Effector memory CD4-positive, alpha-beta T cell (primary cell): ENCODE data around the gene OR9A4.

Source experiments
- DNase-seq, 3 donors: peaks; one replicate each; pipeline ENCODE4 v3.0.0-alpha.2; 2020
- H3K27ac ChIP-seq: 2 replicates; pipeline ENCODE4 v1.7.0; 2013; ENCODE audit warnings: mild to moderate bottlenecking, low read length, moderate library complexity; ENCODE audit not compliant: insufficient read depth, poor library complexity, severe bottlenecking
- H3K27me3 ChIP-seq: replicated peaks from 2 replicates; pipeline ENCODE4 v1.7.0; 2013; ENCODE audit warnings: mild to moderate bottlenecking, low read length; ENCODE audit not compliant: insufficient read depth, control insufficient read depth, poor library complexity, severe bottlenecking
- H3K36me3 ChIP-seq: 2 replicates; pipeline ENCODE4 v1.7.0; 2013; ENCODE audit warnings: mild to moderate bottlenecking, low read length, moderate library complexity; ENCODE audit not compliant: control insufficient read depth, insufficient read depth
- H3K4me1 ChIP-seq: 2 replicates; pipeline ENCODE4 v1.7.0; 2013; ENCODE audit warnings: low read length, mild to moderate bottlenecking; ENCODE audit not compliant: control insufficient read depth, insufficient read depth, poor library complexity, severe bottlenecking
- H3K4me3 ChIP-seq: 2 replicates; pipeline ENCODE4 v1.7.0; 2013; ENCODE audit warnings: low read length, low read depth, mild to moderate bottlenecking; ENCODE audit not compliant: insufficient read depth, poor library complexity, severe bottlenecking
- H3K9me3 ChIP-seq: 2 replicates; pipeline ENCODE4 v1.7.0; 2013; ENCODE audit warnings: mild to moderate bottlenecking, low read length, moderate library complexity; ENCODE audit not compliant: control insufficient read depth

Gene OR9A4

DNA sequence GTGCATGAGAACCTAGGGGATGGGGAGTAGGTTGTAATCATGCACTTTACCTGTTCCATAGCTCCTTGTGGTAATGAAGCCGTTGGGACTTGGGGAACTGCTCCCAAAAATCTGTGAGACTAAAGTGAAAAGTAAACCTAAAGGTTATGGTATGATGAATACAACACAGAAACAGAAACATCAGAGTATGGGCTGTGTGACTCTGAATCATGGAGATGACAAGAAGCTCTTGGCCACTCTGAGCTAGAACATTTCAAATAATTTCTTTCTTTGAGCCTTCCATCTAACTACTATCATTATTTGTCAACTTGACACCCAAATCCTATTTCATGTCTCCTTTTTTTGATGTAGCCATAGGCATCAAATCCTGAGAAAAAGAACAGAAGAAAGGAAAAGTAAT is 27.6 kb downstream of the OR9A4 start:
- no peaks in the 10 kb centered on the region for H3K27me3 ChIP-seq
- H3K4me1 ChIP-seq = no peaks in the 10 kb centered on the region
- DNase-seq = no peak
- no peak overlapping the region for H3K27ac ChIP-seq
- no peaks in the 10 kb centered on the region for H3K36me3 ChIP-seq
- no peak overlapping the region for H3K4me3 ChIP-seq
- H3K9me3 ChIP-seq = no peaks in the 10 kb centered on the region

DNA sequence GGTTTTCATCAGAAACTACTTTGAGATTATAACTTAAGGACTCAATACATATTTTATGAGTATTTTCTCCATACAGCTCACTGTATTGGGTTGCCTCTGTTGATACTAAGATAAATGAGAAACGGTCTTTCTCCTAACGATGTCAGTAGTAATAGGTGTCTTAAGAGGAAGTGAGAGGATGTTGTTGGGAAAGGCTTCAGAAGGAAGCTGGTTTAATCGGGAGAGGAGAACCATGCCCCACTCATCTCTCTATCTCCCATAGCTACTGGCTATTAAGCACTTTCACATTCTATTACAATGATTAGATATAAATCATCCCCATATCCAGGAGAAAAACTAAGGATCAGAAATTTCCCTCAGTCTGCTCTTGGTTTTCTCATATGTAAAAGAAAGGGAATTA is 28.6 kb downstream of the OR9A4 start:
- H3K27me3 ChIP-seq = no peaks in the 10 kb centered on the region
- H3K36me3 ChIP-seq = no peaks in the 10 kb centered on the region
- DNase-seq = no peak
- H3K9me3 ChIP-seq = no peaks in the 10 kb centered on the region
- no peak overlapping the region for H3K27ac ChIP-seq
- no peak overlapping the region for H3K4me3 ChIP-seq
- H3K4me1 ChIP-seq = no peaks in the 10 kb centered on the region

DNA sequence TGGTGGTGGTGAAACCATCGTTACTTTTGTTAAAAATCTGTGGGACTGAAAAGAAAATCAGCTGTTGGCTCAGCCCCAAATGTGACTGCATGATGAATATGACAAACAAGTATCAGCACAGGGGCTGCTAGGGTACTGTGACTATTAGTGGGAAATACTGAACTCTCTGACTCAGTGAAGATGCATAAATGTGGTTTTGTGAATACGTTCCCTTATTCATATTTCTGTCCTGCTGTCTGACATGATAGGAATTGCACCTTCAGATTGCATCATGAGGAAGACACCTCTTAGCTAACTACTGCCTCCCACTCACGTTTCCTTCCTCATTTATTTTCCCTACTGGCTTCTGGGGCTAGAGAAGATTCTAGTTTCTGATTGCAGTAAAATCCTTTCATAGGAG is 29.2 kb downstream of the OR9A4 start:
- Histone ChIP-seq H3K4me3 (no peak overlapping the region), H3K36me3 (no peaks in the 10 kb centered on the region), H3K4me1 (no peaks in the 10 kb centered on the region), H3K27ac (no peak overlapping the region), H3K9me3 (no peaks in the 10 kb centered on the region), H3K27me3 (no peaks in the 10 kb centered on the region)
- no peak for DNase-seq

GRCh38 chr7:141946796-141947195 is 30.6 kb downstream of the OR9A4 start, which contains the start of gene CLEC5A:
Gene CLEC5A (minus strand): TSS chr7:141946974. CDS start chr7:141946292, 682 bp downstream.
- Histone ChIP-seq H3K27me3 (no peaks in the 10 kb centered on the region), H3K9me3 (no peaks in the 10 kb centered on the region), H3K4me1 (no peaks in the 10 kb centered on the region), H3K27ac (no peak within 1 kb of the TSS), H3K4me3 (no peak within 1 kb of the TSS), H3K36me3 (no peaks in the 10 kb centered on the region)
- no peak for DNase-seq

DNA sequence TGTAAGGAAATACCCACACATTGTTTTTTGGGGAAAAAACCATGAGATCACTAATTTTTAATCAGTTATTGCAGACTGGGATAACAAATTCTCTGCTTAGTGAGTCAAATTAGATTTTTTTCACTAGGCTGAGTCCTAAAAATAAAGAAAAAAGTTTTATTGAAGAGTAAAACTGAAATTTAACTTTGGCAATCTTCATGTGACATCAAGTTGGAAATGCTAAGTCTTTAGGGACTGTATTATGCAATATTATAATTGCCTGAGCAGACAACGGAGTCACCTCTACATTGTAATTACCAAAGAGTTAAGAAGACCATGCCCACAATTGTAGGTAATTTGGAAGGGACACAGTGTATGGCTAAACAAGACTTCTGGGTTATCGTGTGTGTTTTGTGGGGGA is 32.8 kb downstream of the OR9A4 start:
- H3K4me1 ChIP-seq = no peaks in the 10 kb centered on the region
- no peaks in the 10 kb centered on the region for H3K9me3 ChIP-seq
- no peaks in the 10 kb centered on the region for H3K36me3 ChIP-seq
- H3K27ac ChIP-seq = no peak overlapping the region
- no peaks in the 10 kb centered on the region for H3K27me3 ChIP-seq
- H3K4me3 ChIP-seq = no peak overlapping the region
- DNase-seq = no peak

DNA sequence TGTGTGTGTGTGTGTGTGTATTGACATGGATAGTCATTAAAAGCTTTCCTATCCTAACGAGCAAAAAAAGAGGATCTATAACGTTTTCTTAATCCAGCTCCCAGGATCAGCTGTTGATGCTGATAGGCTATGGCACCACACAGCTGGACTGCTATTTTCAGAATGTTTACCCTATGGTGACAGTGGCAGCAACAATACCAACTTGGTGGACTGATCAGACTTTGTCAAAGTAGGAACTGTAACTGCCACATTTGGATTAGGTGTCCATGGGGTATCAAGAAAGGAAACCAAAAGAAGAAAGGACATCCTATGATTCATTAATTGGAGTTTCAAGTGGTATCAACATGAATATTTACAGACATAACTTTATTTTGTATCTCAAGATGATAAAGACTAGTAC is 33.3 kb downstream of the OR9A4 start:
- Histone ChIP-seq H3K27ac (no peak overlapping the region), H3K36me3 (no peaks in the 10 kb centered on the region), H3K9me3 (no peaks in the 10 kb centered on the region), H3K4me1 (no peaks in the 10 kb centered on the region), H3K4me3 (no peak overlapping the region), H3K27me3 (no peaks in the 10 kb centered on the region)
- no peak for DNase-seq

DNA sequence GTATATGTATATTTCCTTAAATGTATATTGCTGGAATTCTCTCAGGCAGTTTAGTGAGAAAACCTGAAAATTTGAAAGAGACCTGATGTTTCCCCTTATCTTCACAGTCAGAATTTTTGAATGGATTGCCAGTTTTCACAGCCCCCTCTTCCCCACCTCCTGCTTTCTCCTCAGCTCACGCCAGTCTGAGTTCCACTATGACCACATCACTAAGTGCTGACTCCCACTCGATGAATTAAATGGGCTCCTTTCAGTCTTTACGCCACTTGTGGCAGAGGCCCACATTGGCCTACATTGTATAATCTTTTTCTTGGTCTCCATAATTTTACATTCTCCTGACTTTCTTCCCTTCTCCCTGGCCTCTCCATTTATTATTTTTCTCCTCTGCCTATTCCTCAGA is 33.7 kb downstream of the OR9A4 start:
- H3K9me3 ChIP-seq = no peaks in the 10 kb centered on the region
- no peaks in the 10 kb centered on the region for H3K4me1 ChIP-seq
- DNase-seq = no peak
- H3K4me3 ChIP-seq = no peak overlapping the region
- no peaks in the 10 kb centered on the region for H3K27me3 ChIP-seq
- no peaks in the 10 kb centered on the region for H3K36me3 ChIP-seq
- no peak overlapping the region for H3K27ac ChIP-seq

GRCh38 chr7:141950806-141951205 is 34.6 kb downstream of the OR9A4 start:
- H3K36me3 ChIP-seq = no peaks in the 10 kb centered on the region
- H3K27ac ChIP-seq = no peak overlapping the region
- H3K9me3 ChIP-seq = no peaks in the 10 kb centered on the region
- no peak overlapping the region for H3K4me3 ChIP-seq
- no peaks in the 10 kb centered on the region for H3K4me1 ChIP-seq
- no peaks in the 10 kb centered on the region for H3K27me3 ChIP-seq
- DNase-seq = no peak

DNA sequence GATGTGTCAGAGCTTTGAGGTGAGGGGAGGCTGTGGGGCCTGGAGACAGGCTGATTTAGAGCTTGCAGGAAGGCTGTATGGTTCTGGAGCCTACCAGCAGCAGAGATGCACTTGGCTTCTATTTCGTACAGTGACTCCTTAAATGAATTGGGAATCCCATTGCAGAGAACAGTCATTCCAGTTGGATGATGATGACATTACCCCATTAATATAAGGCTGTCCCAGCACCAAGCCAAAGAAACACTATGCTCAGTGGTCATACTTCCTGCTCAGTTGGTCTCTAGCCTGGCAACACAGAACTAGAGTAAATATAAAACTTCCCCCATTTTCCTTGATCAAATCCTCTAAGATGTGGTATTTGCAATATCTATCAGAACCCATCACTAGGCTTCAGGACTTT is 36.3 kb downstream of the OR9A4 start:
- Histone ChIP-seq H3K36me3 (no peaks in the 10 kb centered on the region), H3K27me3 (no peaks in the 10 kb centered on the region), H3K4me1 (no peaks in the 10 kb centered on the region), H3K9me3 (no peaks in the 10 kb centered on the region), H3K4me3 (no peak overlapping the region), H3K27ac (no peak overlapping the region)
- no peak for DNase-seq

GRCh38 chr7:141954334-141954733 is 38.1 kb downstream of the OR9A4 start:
- no peaks in the 10 kb centered on the region for H3K27me3 ChIP-seq
- H3K27ac ChIP-seq = no peak overlapping the region
- no peak for DNase-seq
- H3K9me3 ChIP-seq = no peaks in the 10 kb centered on the region
- H3K36me3 ChIP-seq = no peaks in the 10 kb centered on the region
- no peak overlapping the region for H3K4me3 ChIP-seq
- H3K4me1 ChIP-seq = no peaks in the 10 kb centered on the region

- no peaks in the 10 kb centered on the region for H3K4me1 ChIP-seq
- H3K9me3 ChIP-seq = no peaks in the 10 kb centered on the region
- H3K4me3 ChIP-seq = no peak overlapping the region
- no peak for DNase-seq
- no peaks in the 10 kb centered on the region for H3K36me3 ChIP-seq
- H3K27ac ChIP-seq = no peak overlapping the region
- H3K27me3 ChIP-seq = no peaks in the 10 kb centered on the region
Observed at GRCh38 chr7:141956084-141956483, 39.9 kb downstream of the OR9A4 start.
